Loucy (cell line): ENCODE results near the gene PLPP6.

Experiments used
- H2AFZ ChIP-seq: fragments of 200-600 bp; sonication (generic); 2 replicates; pipeline ENCODE4 v1.6.0; 2016; ENCODE audit warnings: antibody characterized with exemption, mild to moderate bottlenecking, low read length, moderate library complexity
- H3F3A ChIP-seq: fragments of 200-600 bp; 2 replicates; pipeline ENCODE4 v1.6.0; 2016; ENCODE audit warnings: antibody characterized with exemption, low read depth, mild to moderate bottlenecking
- H3K27me3 ChIP-seq: fragments of 200-600 bp; sonication (generic); 2 replicates; pipeline ENCODE4 v1.6.1; 2014; ENCODE audit warnings: low read length, mild to moderate bottlenecking; ENCODE audit not compliant: insufficient read depth, poor library complexity, severe bottlenecking
- H3K36me3 ChIP-seq: fragments of 200-600 bp; sonication (generic); 2 replicates; pipeline ENCODE4 v1.6.1; 2016; ENCODE audit warnings: low read length; ENCODE audit not compliant: insufficient read depth
- H3K4me1 ChIP-seq: fragments of 200-600 bp; sonication (generic); 2 replicates; pipeline ENCODE4 v1.5.1; 2014; ENCODE audit warnings: low read length, mild to moderate bottlenecking; ENCODE audit not compliant: insufficient read depth, poor library complexity, severe bottlenecking
- H3K4me2 ChIP-seq: fragments of 200-600 bp; sonication (generic); 2 replicates; pipeline ENCODE4 v1.6.0; 2014; ENCODE audit warnings: antibody characterized with exemption, low read length, low read depth, mild to moderate bottlenecking; ENCODE audit not compliant: poor library complexity, severe bottlenecking
- H3K4me3 ChIP-seq: fragments of 200-600 bp; sonication (generic); 2 replicates; pipeline ENCODE4 v1.5.1; 2014; ENCODE audit warnings: low read length, mild to moderate bottlenecking, mixed read lengths; ENCODE audit not compliant: poor library complexity, severe bottlenecking
- H3K79me2 ChIP-seq: fragments of 200-600 bp; sonication (generic); 2 replicates; pipeline ENCODE4 v1.6.1; 2014; ENCODE audit warnings: low read length; ENCODE audit not compliant: insufficient read depth
- H3K9ac ChIP-seq: fragments of 200-600 bp; sonication (generic); 2 replicates; pipeline ENCODE4 v1.6.0; 2014; ENCODE audit warnings: mild to moderate bottlenecking, low read depth, low read length, moderate library complexity; ENCODE audit not compliant: poor library complexity, severe bottlenecking
- H3K9me2 ChIP-seq: fragments of 200-600 bp; sonication (generic); replicated peaks from 2 replicates; pipeline ENCODE4 v1.6.1; 2016; ENCODE audit warnings: low read depth, low read length, mixed read lengths
- H3K9me3 ChIP-seq: fragments of 200-600 bp; sonication (generic); 2 replicates; pipeline ENCODE4 v1.6.1; 2014; ENCODE audit warnings: mild to moderate bottlenecking, antibody characterized with exemption, low read length, low read depth; ENCODE audit not compliant: insufficient read depth
- H4K20me1 ChIP-seq: fragments of 200-600 bp; sonication (generic); 2 replicates; pipeline ENCODE4 v1.6.0; 2014; ENCODE audit warnings: antibody characterized with exemption, low read length, mild to moderate bottlenecking; ENCODE audit not compliant: insufficient read depth, poor library complexity, severe bottlenecking
- EZH2phosphoT487 ChIP-seq: fragments of 200-600 bp; IDR thresholded peaks from 2 replicates; pipeline ENCODE4 v1.6.1; 2018; ENCODE audit warnings: antibody characterized with exemption, mild to moderate bottlenecking, moderate library complexity, borderline replicate concordance
- TF ChIP-seq, protein P1 (sequence below): fragments of 200-600 bp; sonication (generic); conservative IDR thresholded peaks from 2 replicates; pipeline ENCODE4 v1.5.1; 2014; ENCODE audit warnings: mild to moderate bottlenecking, antibody characterized with exemption, low read length

The PLPP6 gene

DNA sequence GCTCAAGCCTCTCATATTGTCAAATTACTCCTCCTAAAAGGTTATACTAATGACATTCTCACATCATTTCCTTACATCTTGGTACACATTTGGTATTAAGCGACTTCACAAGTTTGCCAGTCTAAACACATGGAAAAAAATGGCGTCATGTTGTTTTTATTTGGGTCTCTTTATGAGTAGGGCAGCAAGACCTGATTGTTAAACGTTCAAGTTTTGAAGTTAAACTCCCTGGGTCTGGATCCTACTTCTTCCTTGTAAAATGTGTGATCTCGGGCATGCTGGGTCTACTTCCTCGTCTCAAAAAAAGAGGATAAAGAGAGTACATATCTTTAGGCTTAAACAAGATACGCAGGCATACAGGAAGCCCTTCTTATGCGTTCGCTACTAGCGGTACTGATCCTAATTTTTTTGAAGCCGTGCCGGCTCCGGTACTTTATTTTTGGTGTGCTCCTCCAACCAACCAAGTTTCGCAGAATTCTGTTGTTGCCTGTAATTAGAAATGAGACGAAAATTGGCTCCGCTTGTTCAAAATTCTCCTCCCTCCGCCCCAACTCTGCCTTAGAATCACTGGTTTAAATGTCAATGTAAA is 16.7 kb downstream of the PLPP6 start:
- no peaks in the 10 kb centered on the region for H3K27me3 ChIP-seq
- H4K20me1 ChIP-seq = peaks cover 9% of the 10 kb centered on the region
- TF ChIP-seq EZH2phosphoT487 = no peak
- TF ChIP-seq, protein P1, sequence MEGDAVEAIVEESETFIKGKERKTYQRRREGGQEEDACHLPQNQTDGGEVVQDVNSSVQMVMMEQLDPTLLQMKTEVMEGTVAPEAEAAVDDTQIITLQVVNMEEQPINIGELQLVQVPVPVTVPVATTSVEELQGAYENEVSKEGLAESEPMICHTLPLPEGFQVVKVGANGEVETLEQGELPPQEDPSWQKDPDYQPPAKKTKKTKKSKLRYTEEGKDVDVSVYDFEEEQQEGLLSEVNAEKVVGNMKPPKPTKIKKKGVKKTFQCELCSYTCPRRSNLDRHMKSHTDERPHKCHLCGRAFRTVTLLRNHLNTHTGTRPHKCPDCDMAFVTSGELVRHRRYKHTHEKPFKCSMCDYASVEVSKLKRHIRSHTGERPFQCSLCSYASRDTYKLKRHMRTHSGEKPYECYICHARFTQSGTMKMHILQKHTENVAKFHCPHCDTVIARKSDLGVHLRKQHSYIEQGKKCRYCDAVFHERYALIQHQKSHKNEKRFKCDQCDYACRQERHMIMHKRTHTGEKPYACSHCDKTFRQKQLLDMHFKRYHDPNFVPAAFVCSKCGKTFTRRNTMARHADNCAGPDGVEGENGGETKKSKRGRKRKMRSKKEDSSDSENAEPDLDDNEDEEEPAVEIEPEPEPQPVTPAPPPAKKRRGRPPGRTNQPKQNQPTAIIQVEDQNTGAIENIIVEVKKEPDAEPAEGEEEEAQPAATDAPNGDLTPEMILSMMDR = no peak
- H3K36me3 ChIP-seq = no peaks in the 10 kb centered on the region
- H3K4me2 ChIP-seq = peak overlapping the region; percentile 74
- H3K4me1 ChIP-seq = peaks cover 27% of the 10 kb centered on the region
- 0 out of 2 replicates have a peak, but pooled peaks cover 3% of the 10 kb centered on the region for H3F3A ChIP-seq
- no peaks in the 10 kb centered on the region for H3K9me3 ChIP-seq
- H3K9me2 ChIP-seq = no peaks in the 10 kb centered on the region
- peaks cover 35% of the 10 kb centered on the region for H3K79me2 ChIP-seq
- peak overlapping the region; percentile 91 for H3K4me3 ChIP-seq
- peak overlapping the region; percentile 95 for H3K9ac ChIP-seq
- peak overlapping the region; percentile 97 for H2AFZ ChIP-seq

DNA sequence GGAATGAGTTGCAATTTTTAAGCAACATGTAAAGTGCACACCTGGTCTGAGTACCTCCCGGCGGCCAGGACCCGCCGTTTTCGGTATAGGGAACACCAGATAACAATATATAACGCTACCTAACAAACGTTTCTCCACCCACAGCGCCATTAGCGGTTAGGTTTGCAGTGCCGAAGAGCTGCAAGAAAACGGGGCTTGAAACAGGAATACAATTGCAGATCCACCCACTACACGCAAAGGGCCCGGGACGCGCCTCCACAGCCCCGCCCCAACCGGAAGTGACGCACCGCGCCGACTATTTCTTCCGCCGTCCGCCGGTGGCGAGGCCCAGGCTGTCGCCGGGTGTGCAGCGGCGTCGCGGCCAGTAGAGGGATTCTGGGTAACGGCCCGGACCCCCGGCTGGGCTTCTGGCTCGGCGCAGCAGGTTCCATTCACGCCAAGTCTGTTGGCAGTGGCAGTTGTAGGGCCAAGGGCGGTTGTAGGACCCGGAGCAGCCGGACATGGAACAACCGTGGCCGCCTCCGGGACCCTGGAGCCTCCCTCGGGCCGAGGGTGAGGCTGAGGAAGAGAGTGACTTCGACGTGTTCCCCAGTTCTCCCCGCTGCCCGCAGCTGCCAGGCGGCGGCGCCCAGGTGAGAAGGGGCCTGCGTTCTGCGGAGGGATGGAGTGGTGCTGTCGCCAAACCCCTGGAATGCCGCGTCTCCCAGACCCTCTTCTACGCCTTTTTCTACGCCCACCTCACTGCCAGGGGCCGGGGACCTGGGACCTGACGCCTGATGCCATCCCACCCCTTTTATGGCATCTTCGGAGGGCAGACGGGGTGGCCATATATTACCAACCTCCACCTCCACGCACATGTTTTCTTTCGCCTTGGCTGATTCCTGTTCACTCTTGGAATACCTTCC is 17.4 kb downstream of the PLPP6 start, which contains the start of gene CDC37L1:
CDC37L1 (plus strand) TSS at position 302 of the 905 bp plus-strand sequence; CDS start at position 501, 199 bp downstream.
- Histone ChIP-seq H2AFZ (peak within 1 kb of the TSS; percentile 97), H3F3A (0 out of 2 replicates have a peak, but pooled peaks cover 3% of the 10 kb centered on the region), H4K20me1 (peaks cover 11% of the 10 kb centered on the region), H3K4me3 (peak within 1 kb of the TSS; percentile 91), H3K9ac (peak within 1 kb of the TSS; percentile 95), H3K79me2 (peaks cover 38% of the 10 kb centered on the region), H3K36me3 (no peaks in the 10 kb centered on the region), H3K4me1 (peaks cover 30% of the 10 kb centered on the region), H3K27me3 (no peaks in the 10 kb centered on the region), H3K4me2 (peak within 1 kb of the TSS; percentile 94), H3K9me3 (no peaks in the 10 kb centered on the region), H3K9me2 (no peaks in the 10 kb centered on the region)
- TF ChIP-seq EZH2phosphoT487 = no peak
- TF ChIP-seq, protein P1 = peak; percentile 49

DNA sequence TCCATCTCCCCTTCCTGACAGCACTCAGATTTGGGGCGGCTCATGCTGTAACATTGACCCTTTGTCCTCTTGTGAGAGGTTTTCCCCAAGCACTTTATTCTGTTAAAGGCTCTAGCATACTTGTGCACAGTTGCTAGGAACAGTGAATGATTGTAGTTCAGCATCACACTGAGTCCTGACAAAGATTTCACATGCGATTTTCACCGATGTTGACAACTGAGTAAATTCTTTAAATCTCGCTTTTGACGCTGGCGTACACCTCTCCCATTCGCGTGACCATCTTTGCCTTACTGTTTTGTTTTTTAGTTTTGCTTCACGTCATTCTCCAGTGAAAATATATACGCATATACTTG is 18.1 kb downstream of the PLPP6 start:
- Histone ChIP-seq H4K20me1 (peaks cover 15% of the 10 kb centered on the region), H3K27me3 (no peaks in the 10 kb centered on the region), H3K4me3 (peak overlapping the region; percentile 91), H3K79me2 (peaks cover 43% of the 10 kb centered on the region), H3K4me2 (peak overlapping the region; percentile 94), H3F3A (0 out of 2 replicates have a peak, but pooled peaks cover 3% of the 10 kb centered on the region), H3K9me3 (no peaks in the 10 kb centered on the region), H3K9ac (peak overlapping the region; percentile 95), H3K9me2 (no peaks in the 10 kb centered on the region), H2AFZ (peak overlapping the region; percentile 90; the same call in 1 of the 2 replicates), H3K36me3 (no peaks in the 10 kb centered on the region), H3K4me1 (peaks cover 34% of the 10 kb centered on the region)
- TF ChIP-seq, protein P1 = no peak
- TF ChIP-seq EZH2phosphoT487 = no peak
